ENCODE results near the gene ZGLP1. TPM values are rescaled to one million over a fixed set of nuclear protein-coding genes. Genes with fewer than 3 reads are reported as not detected.
A peak's percentile ranks its signal among the peaks of the same experiment; 100 is the strongest.

Gene ZGLP1
- total RNA-seq, 1 donor from 2014 or later, result 1.4 TPM

GRCh38 chr19:10325732-10326131 lies 16.1 kb upstream of the ZGLP1 start:
- DNase-seq, result no peak

- no peak for DNase-seq
Observed at GRCh38 chr19:10321874-10322835, 12.5 kb upstream of the ZGLP1 start.

GRCh38 chr19:10321417-10321797 lies 11.8 kb upstream of the ZGLP1 start:
- no peak for DNase-seq

- no peak for DNase-seq
Observed at GRCh38 chr19:10320602-10321416, 11.2 kb upstream of the ZGLP1 start.

GRCh38 chr19:10318807-10319682 lies 9.4 kb upstream of the ZGLP1 start:
- DNase-seq, result no peak

- no peak for DNase-seq
Observed at GRCh38 chr19:10317857-10318462, 8.3 kb upstream of the ZGLP1 start.

GRCh38 chr19:10317045-10317856 lies 7.6 kb upstream of the ZGLP1 start:
- DNase-seq, result no peak

- DNase-seq, result no peak
Observed at GRCh38 chr19:10316229-10317044, 6.8 kb upstream of the ZGLP1 start.

- peak; percentile 91 for DNase-seq
Observed at GRCh38 chr19:10315335-10316214, 6.0 kb upstream of the ZGLP1 start, which contains the start of gene FDX2. Gene FDX2, minus strand, starts transcription at chr19:10316015. Its CDS starts 19 bp downstream, at chr19:10315996.

GRCh38 chr19:10306327-10306726 lies 3.3 kb downstream of the ZGLP1 start:
- DNase-seq, result no peak

GRCh38 chr19:10305139-10305806 lies 4.3 kb downstream of the ZGLP1 start:
- peak; percentile 42 for DNase-seq

GRCh38 chr19:10299545-10300458 lies 9.8 kb downstream of the ZGLP1 start:
- no peak for DNase-seq

- no peak for DNase-seq
Observed at GRCh38 chr19:10295847-10296591, 13.6 kb downstream of the ZGLP1 start.

GRCh38 chr19:10295305-10295846 lies 14.2 kb downstream of the ZGLP1 start:
- peak; percentile 56 for DNase-seq

- peak; percentile 41 for DNase-seq
Observed at GRCh38 chr19:10294368-10294697, 15.3 kb downstream of the ZGLP1 start.

GRCh38 chr19:10293637-10294367 lies 15.8 kb downstream of the ZGLP1 start:
- DNase-seq, result no peak

All from dermis blood vessel endothelial cell (primary cell).